GM08714 (cell line): ENCODE results near the gene SLBP.
A peak's percentile ranks its signal among the peaks of the same experiment; 100 is the strongest.

ENCODE experiments used
- H3K4me3 ChIP-seq: fragments of 200-500 bp; sonication (Bioruptor generic); 2 replicates; pipeline ENCODE4 v1.5.1; 2014; ENCODE audit warnings: mild to moderate bottlenecking, low read length, inconsistent platforms
- ZNF274 ChIP-seq: IDR thresholded peaks from 2 replicates; pipeline ENCODE4 v1.6.1; 2012; ENCODE audit warnings: mild to moderate bottlenecking, low read depth, low read length

The SLBP gene

GRCh38 chr4:1725521-1725920 is 13.4 kb upstream of the SLBP start:
- H3K4me3 ChIP-seq: no peak overlapping the region
- no peak for TF ChIP-seq ZNF274

GRCh38 chr4:1723131-1723801 is 11.1 kb upstream of the SLBP start:
- TF ChIP-seq ZNF274: no peak
- peak overlapping the region; percentile 83; the same call in 1 of the 2 replicates for H3K4me3 ChIP-seq

GRCh38 chr4:1722551-1723118 is 10.5 kb upstream of the SLBP start:
- TF ChIP-seq ZNF274: no peak
- peak overlapping the region; percentile 83 for H3K4me3 ChIP-seq

GRCh38 chr4:1721666-1722550 is 9.8 kb upstream of the SLBP start:
- no peak for TF ChIP-seq ZNF274
- peak overlapping the region; percentile 83 for H3K4me3 ChIP-seq

- H3K4me3 ChIP-seq: peak within 1 kb of the TSS; percentile 83
- TF ChIP-seq ZNF274: no peak
These were observed 9.0 kb upstream of the SLBP start, which contains the start of the genes TACC3 and TMEM129 for GRCh38 chr4:1721003-1721665. Gene TACC3, plus strand, starts transcription at chr4:1721521. Its CDS starts 1,901 bp downstream, at chr4:1723422. Gene TMEM129, minus strand, starts transcription at chr4:1721323. Its CDS starts 486 bp downstream, at chr4:1720837.

GRCh38 chr4:1720163-1720983 is 8.3 kb upstream of the SLBP start:
- TF ChIP-seq ZNF274: no peak
- H3K4me3 ChIP-seq: peak overlapping the region; percentile 77

- H3K4me3 ChIP-seq: no peak overlapping the region
- TF ChIP-seq ZNF274: no peak
These were observed 6.2 kb upstream of the SLBP start for GRCh38 chr4:1718095-1718850.

GRCh38 chr4:1717129-1718094 is 5.3 kb upstream of the SLBP start:
- no peak for TF ChIP-seq ZNF274
- no peak overlapping the region for H3K4me3 ChIP-seq

- H3K4me3 ChIP-seq: no peak overlapping the region
- TF ChIP-seq ZNF274: no peak
These were observed 4.2 kb upstream of the SLBP start for GRCh38 chr4:1716065-1716945.

GRCh38 chr4:1715002-1715758 is 3.1 kb upstream of the SLBP start:
- TF ChIP-seq ZNF274: no peak
- H3K4me3 ChIP-seq: peak overlapping the region; percentile 78; the same call in 1 of the 2 replicates
